HG02763 (cell line): Measurements from ENCODE around the gene PRR33.
"Not testable (repeated sequence)": the region's sequence is repeated elsewhere in the genome, so short reads cannot be mapped to it uniquely, and the experiment has no call there.

ENCODE experiments used
- ATAC-seq: cut with Tn5 transposase; IDR thresholded peaks from one replicate; pipeline ENCODE4 v1.9.1; 2021; ENCODE audit warnings: mild to moderate bottlenecking, moderate library complexity; ENCODE audit not compliant: unreplicated experiment

PRR33 gene

DNA sequence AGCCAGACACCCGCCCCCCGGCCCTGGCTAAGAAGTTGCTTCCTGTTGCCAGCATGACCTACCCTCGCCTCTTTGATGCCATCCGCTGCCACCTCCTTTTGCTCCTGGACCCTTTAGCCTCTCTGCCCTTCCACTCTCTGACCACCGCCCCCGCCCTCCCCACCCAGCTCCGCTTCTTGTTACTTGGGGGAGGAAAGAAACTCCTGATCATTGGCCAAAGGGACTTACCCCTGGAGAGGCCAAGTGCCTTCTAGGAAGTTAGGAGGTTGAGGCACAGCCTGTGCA lies at the start of gene PRR33:
Gene PRR33, minus strand, starts transcription at position 65 of the 285 bp plus-strand sequence. CDS start 1,311 bp downstream, outside the sequence.
- ATAC-seq = no peak

GRCh38 chr11:1939788-1940187 lies 48.1 kb upstream of the PRR33 start:
- ATAC-seq = not testable (repeated sequence)

GRCh38 chr11:1939006-1939625 lies 47.4 kb upstream of the PRR33 start:
- ATAC-seq = no peak

DNA sequence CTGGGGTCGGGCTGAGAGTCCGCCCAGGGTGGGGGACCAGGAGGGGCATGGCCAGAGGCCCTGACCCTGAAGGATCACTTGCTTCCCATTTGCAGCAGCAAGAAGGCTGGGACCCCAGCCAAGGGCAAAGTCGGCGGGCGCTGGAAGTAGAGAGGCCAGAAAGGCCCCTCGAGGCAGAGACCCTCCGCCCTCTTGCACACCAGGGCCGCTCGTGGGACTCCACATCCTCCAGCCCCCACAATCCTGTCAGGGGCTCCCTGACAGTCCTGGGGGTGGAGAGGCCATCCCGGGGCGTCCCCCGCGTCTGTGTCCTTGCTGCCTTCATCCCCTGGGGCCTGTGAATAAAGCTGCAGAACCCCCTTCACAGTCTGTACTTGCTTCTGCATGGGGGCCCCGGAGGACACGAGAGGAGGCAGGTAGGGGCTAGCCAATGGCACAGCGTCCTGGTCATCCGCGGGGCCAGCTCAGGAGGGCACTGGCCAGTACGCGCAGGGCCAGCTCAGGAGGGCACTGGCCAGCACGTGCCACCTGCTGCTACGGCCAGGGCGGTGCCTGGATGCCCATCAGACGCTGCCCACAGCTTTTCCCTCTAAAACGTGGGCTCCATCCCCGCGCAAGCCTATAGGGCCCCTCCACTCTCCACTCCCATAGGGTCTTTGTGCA lies 46.8 kb upstream of the PRR33 start:
- no peak for ATAC-seq

GRCh38 chr11:1937616-1938342 lies 46.1 kb upstream of the PRR33 start:
- no peak for ATAC-seq

- ATAC-seq = no peak
These were observed 45.3 kb upstream of the PRR33 start for GRCh38 chr11:1936781-1937615.

- ATAC-seq = no peak
These were observed 44.5 kb upstream of the PRR33 start for GRCh38 chr11:1936072-1936780.

DNA sequence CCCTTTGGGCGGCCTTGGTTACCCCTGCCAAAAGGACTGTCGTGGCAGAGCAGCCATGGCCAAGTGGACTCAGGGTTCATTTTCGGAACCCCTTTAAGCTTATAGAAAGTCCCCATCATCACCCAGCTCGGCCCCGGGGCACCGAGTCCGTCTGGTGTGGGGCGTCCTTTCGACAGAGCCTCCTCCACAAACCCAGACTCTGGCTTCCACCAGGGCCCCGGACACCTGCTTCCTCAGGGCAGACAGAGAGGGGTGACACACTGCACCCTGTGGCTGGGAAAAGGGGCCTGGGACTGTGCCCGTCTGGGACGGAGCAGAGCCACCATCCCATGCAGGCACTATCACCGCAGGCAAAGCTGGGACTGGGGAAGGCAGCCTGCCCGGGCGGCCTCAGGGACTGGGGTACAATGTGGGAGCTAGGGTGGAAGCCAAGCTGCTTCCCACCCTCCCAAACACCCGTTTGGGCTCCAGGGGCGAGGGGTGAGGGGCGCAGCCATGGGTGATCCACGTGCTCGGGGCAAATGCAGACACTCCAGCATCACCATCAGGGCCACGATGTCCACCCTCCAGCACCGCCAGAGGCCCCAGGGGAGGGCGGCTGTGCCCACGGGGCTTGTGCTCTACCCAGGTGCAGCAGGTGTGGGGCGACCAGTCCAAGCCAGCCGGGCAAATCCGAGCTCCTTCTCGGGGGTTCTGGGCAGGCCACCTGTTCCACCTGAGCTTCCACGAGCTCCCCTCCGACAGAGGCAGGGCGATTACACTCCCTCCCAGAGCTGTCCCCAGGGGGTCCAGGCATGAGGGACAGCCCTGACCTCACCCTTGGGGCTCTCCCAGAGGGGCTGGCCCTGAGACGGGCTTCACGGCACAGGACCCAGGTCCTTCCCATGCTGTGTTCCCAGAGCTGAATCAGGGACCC lies 43.7 kb upstream of the PRR33 start:
- no peak for ATAC-seq

DNA sequence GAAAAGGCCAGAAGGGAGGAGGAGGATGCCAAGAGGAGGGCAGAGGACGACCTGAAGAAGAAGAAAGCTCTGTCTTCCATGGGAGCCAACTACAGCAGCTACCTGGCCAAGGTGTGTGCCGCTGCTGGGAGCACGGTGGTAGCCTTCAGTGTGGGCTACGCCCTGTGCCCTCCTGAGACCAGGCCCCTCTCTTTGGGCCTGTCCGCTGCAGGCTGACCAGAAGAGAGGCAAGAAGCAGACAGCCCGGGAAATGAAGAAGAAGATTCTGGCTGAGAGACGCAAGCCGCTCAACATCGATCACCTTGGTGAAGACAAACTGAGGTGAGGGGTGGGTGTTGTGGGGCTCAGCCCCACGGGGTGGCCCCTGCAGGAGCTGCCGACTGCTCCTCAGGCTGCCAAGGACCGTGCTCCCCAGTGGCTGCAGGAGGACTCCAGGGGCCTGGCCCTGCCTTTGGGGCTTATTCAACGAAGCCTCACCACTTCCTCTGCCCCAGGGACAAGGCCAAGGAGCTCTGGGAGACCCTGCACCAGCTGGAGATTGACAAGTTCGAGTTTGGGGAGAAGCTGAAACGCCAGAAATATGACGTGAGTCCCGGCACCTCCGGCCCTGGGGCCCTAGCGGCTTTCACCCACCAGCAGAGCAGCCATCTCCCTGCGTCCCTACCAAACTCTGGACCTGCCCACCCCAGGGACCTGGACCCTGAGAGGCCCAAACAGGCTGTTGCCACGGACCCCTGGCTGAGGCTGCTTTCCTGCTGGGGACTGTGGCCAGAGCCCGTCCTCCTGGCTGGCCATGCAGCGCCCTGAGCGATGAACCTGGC lies 42.9 kb upstream of the PRR33 start:
- ATAC-seq = no peak

GRCh38 chr11:1933416-1934334 lies 42.0 kb upstream of the PRR33 start:
- ATAC-seq = no peak

- ATAC-seq = no peak
These were observed 41.0 kb upstream of the PRR33 start for GRCh38 chr11:1932681-1933080.

DNA sequence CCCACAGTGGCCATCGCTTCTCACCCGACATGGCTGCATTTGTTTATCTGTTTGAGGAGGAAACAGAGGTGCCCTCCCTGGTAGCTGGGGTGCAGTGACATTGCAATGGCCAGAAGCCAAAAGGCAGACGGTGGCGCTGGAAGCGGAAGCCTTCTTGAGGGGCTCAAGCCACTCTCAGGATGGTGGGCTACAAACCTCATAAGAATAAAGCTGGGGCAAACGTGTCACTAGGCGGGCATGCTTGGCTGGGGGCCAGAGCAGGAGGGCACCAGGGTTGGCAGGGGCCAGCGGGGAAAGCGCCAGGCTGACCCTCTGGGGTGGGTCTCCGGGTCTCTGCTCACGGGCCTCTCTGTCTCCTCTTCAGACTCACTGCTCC lies 40.4 kb upstream of the PRR33 start:
- ATAC-seq = no peak

- no peak for ATAC-seq
These were observed 39.8 kb upstream of the PRR33 start for GRCh38 chr11:1931341-1932104.

DNA sequence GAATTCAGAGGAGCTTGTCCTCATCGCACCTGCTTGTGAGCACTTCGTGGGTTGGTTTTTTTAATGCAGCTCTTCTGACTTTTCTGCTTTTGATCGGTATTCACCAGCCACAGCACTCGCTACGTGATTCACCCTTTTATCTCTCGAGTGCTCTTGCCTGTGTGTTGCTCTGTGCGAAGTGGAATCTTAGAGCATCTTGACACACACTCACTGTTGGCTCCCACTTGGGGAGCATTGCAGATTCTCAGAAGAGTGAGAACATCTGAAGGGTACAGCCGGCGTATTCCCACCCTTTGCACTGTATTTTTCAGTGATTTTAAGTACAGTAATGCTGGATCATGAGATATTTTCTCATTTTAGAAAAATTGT lies 38.8 kb upstream of the PRR33 start:
- no peak for ATAC-seq

DNA sequence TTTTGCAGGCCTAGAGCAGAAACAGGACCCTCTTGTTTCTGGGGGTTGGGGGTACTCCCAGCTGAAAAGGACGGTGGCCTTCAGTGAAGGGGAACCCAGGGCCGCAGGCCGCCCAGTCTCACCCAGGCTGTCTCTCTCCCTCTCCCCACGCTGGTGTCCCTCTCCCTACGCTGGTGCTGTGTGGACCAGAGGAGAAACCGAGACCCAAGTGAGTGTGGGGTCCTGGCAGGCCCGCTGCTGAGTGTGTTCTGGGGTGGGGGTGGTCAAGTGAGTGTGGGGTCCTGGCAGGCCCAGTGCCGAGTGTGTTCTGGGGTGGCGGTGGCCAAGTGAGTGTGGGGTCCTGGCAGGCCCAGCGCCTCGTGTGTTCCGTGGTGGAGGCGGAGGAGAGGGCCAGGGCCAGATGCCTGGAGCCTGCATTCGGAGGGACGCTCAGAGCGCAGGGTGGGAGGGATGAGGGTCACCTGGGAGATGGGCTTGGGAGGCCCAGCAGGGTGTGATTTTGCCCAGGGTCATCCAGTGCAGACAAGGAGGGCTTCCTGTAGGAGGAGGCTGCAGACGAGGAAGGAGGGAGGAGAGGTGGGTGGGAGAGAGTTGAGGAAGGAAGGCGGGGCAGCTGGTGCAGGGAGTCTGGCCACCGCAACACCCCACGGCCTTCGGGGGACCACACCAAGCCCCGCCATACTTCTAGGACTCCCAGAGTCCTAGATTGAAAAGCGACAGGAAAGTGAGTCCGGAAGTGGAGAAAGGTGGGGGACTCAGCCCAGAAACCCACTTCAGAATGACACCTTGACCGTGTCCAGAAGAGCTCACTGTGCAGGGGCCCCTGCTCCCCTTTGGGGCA lies 38.1 kb upstream of the PRR33 start:
- ATAC-seq = no peak

GRCh38 chr11:1928891-1929541 lies 37.3 kb upstream of the PRR33 start:
- ATAC-seq = no peak
